ENCODE results near the gene DPYD.

Gene DPYD

GRCh38 chr1:97382206-97382605 lies 538.6 kb downstream of the DPYD start:
- no peaks in the 10 kb centered on the region for H3K9me3 ChIP-seq (replicated peaks; ENCODE audit: insufficient read depth, low read length)
- no peaks in the 10 kb centered on the region for H3K4me1 ChIP-seq (ENCODE audit: low read length)
- no peaks in the 10 kb centered on the region for H3F3A ChIP-seq (ENCODE audit: insufficient read depth, low read length)
- no peak overlapping the region for H3K4me2 ChIP-seq (ENCODE audit: low read depth, low read length)
- H3K36me3 ChIP-seq (replicated peaks; ENCODE audit: insufficient read depth, low read length) = no peaks in the 10 kb centered on the region
- H3K79me2 ChIP-seq (ENCODE audit: low read length) = no peaks in the 10 kb centered on the region
- no peak for DNase-seq
- no peak overlapping the region for H3K9ac ChIP-seq (ENCODE audit: low read length)
- H3K4me3 ChIP-seq (ENCODE audit: low read length) = no peak overlapping the region
- no peaks in the 10 kb centered on the region for H4K20me1 ChIP-seq (ENCODE audit: insufficient read depth, low read length)
- H3K27me3 ChIP-seq (replicated peaks; ENCODE audit: insufficient read depth, low read length) = no peaks in the 10 kb centered on the region
- no peak overlapping the region for H3K27ac ChIP-seq (ENCODE audit: low read length)
- no peaks in the 10 kb centered on the region for H3K9me2 ChIP-seq (replicated peaks; ENCODE audit: insufficient read depth, low read length)
- no peak for TF ChIP-seq EZH2phosphoT487 (IDR thresholded peaks at IDR 0.05; ENCODE audit: low read length)
- TF ChIP-seq, protein P1, sequence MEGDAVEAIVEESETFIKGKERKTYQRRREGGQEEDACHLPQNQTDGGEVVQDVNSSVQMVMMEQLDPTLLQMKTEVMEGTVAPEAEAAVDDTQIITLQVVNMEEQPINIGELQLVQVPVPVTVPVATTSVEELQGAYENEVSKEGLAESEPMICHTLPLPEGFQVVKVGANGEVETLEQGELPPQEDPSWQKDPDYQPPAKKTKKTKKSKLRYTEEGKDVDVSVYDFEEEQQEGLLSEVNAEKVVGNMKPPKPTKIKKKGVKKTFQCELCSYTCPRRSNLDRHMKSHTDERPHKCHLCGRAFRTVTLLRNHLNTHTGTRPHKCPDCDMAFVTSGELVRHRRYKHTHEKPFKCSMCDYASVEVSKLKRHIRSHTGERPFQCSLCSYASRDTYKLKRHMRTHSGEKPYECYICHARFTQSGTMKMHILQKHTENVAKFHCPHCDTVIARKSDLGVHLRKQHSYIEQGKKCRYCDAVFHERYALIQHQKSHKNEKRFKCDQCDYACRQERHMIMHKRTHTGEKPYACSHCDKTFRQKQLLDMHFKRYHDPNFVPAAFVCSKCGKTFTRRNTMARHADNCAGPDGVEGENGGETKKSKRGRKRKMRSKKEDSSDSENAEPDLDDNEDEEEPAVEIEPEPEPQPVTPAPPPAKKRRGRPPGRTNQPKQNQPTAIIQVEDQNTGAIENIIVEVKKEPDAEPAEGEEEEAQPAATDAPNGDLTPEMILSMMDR (IDR thresholded peaks at IDR 0.05; ENCODE audit: low read length) = no peak
- TF ChIP-seq EZH2 (optimal IDR thresholded peaks at IDR 0.05; ENCODE audit: low read depth, low read length) = no peak
- H2AFZ ChIP-seq (ENCODE audit: low read length) = no peak overlapping the region

GRCh38 chr1:97379387-97380075 lies 541.3 kb downstream of the DPYD start:
- no peaks in the 10 kb centered on the region for H3K27me3 ChIP-seq (replicated peaks; ENCODE audit: insufficient read depth, low read length)
- H3F3A ChIP-seq (ENCODE audit: insufficient read depth, low read length) = no peaks in the 10 kb centered on the region
- DNase-seq = no peak
- no peak overlapping the region for H3K9ac ChIP-seq (ENCODE audit: low read length)
- H3K4me1 ChIP-seq (ENCODE audit: low read length) = no peaks in the 10 kb centered on the region
- no peak overlapping the region for H3K4me3 ChIP-seq (ENCODE audit: low read length)
- no peak overlapping the region for H3K4me2 ChIP-seq (ENCODE audit: low read depth, low read length)
- no peaks in the 10 kb centered on the region for H4K20me1 ChIP-seq (ENCODE audit: insufficient read depth, low read length)
- no peaks in the 10 kb centered on the region for H3K79me2 ChIP-seq (ENCODE audit: low read length)
- H3K27ac ChIP-seq (ENCODE audit: low read length) = no peak overlapping the region
- no peak overlapping the region for H2AFZ ChIP-seq (ENCODE audit: low read length)
- no peaks in the 10 kb centered on the region for H3K36me3 ChIP-seq (replicated peaks; ENCODE audit: insufficient read depth, low read length)
- no peaks in the 10 kb centered on the region for H3K9me3 ChIP-seq (replicated peaks; ENCODE audit: insufficient read depth, low read length)
- no peak for TF ChIP-seq EZH2 (optimal IDR thresholded peaks at IDR 0.05; ENCODE audit: low read depth, low read length)
- TF ChIP-seq EZH2phosphoT487 (IDR thresholded peaks at IDR 0.05; ENCODE audit: low read length) = no peak
- TF ChIP-seq, protein P1 (IDR thresholded peaks at IDR 0.05; ENCODE audit: low read length) = no peak
- no peaks in the 10 kb centered on the region for H3K9me2 ChIP-seq (replicated peaks; ENCODE audit: insufficient read depth, low read length)

DNA sequence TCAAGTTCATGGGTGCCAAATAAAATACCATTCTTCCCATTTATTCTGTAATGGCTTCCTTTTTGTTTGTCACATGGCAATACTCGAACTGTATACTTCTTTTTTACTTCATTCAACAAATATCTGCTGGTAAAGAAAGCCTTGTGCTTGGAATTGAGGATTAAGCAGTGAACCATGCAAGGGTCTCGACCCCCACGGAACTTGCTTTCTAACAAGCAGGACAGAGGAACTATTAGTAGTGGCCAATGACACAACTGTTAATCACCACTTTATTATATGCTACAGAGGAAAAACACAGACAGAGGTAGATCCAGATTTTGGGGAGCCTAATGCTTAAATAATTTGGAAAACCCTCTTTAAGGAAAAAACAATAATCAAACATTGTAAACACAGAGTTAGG lies 542.2 kb downstream of the DPYD start:
- Histone ChIP-seq H3K9ac (ENCODE audit: low read length) (no peak overlapping the region), H2AFZ (ENCODE audit: low read length) (no peak overlapping the region), H3K9me2 (replicated peaks; ENCODE audit: insufficient read depth, low read length) (no peaks in the 10 kb centered on the region), H3K4me1 (ENCODE audit: low read length) (no peaks in the 10 kb centered on the region), H3F3A (ENCODE audit: insufficient read depth, low read length) (no peaks in the 10 kb centered on the region), H3K79me2 (ENCODE audit: low read length) (no peaks in the 10 kb centered on the region), H4K20me1 (ENCODE audit: insufficient read depth, low read length) (no peaks in the 10 kb centered on the region), H3K9me3 (replicated peaks; ENCODE audit: insufficient read depth, low read length) (no peaks in the 10 kb centered on the region), H3K27ac (ENCODE audit: low read length) (no peak overlapping the region), H3K4me2 (ENCODE audit: low read depth, low read length) (no peak overlapping the region), H3K27me3 (replicated peaks; ENCODE audit: insufficient read depth, low read length) (no peaks in the 10 kb centered on the region), H3K36me3 (replicated peaks; ENCODE audit: insufficient read depth, low read length) (no peaks in the 10 kb centered on the region), H3K4me3 (ENCODE audit: low read length) (no peak overlapping the region)
- no peak for TF ChIP-seq EZH2 (optimal IDR thresholded peaks at IDR 0.05; ENCODE audit: low read depth, low read length)
- no peak for TF ChIP-seq EZH2phosphoT487 (IDR thresholded peaks at IDR 0.05; ENCODE audit: low read length)
- TF ChIP-seq, protein P1 (IDR thresholded peaks at IDR 0.05; ENCODE audit: low read length) = no peak
- no peak for DNase-seq
